GM12878 (cell line): Measurements from ENCODE around the gene IRF8. TPM values are rescaled to one million over a fixed set of nuclear protein-coding genes. Genes with fewer than 3 reads are reported as not detected.
A peak's percentile ranks its signal among the peaks of the same experiment; 100 is the strongest.

Source experiments
- BCL11A ChIP-seq: IDR thresholded peaks from 2 replicates; pipeline ENCODE4 v1.6.1; 2011; ENCODE audit warnings: low read depth, low read length
- BCLAF1 ChIP-seq: fragments of 450-650 bp; IDR thresholded peaks from 2 replicates; pipeline ENCODE4 v1.6.1; 2017; ENCODE audit warnings: antibody characterized with exemption, mild to moderate bottlenecking, moderate library complexity
- BRCA1 ChIP-seq: IDR thresholded peaks from 2 replicates; pipeline ENCODE4 v1.6.1; 2011; ENCODE audit warnings: low read depth, low read length, improper control_type of control experiment
- HSF1 ChIP-seq: fragments of 150-350 bp; IDR thresholded peaks from 2 replicates; pipeline ENCODE4 v1.6.1; 2014; ENCODE audit warnings: mild to moderate bottlenecking, low read depth, low read length
- KLF5 ChIP-seq: fragments of 450-650 bp; IDR thresholded peaks from 2 replicates; pipeline ENCODE4 v1.6.1; 2014; ENCODE audit warnings: mild to moderate bottlenecking; ENCODE audit not compliant: partially characterized antibody
- MEF2B ChIP-seq: fragments of 450-650 bp; IDR thresholded peaks from 2 replicates; pipeline ENCODE4 v1.6.1; 2018; ENCODE audit warnings: mild to moderate bottlenecking, moderate library complexity; ENCODE audit not compliant: partially characterized antibody, poor library complexity, severe bottlenecking
- SIN3A ChIP-seq: IDR thresholded peaks from 2 replicates; pipeline ENCODE4 v1.6.1; 2012; ENCODE audit warnings: low read depth, low read length, improper control_type of control experiment
- SKIL ChIP-seq: fragments of 450-650 bp; IDR thresholded peaks from 2 replicates; pipeline ENCODE4 v1.6.1; 2017; ENCODE audit warnings: mild to moderate bottlenecking, low read depth, inconsistent platforms; ENCODE audit not compliant: poor library complexity, severe bottlenecking
- STAT3 ChIP-seq: IDR thresholded peaks from 2 replicates; pipeline ENCODE4 v1.6.1; 2011; ENCODE audit warnings: low read depth, low read length, improper control_type of control experiment
- SUPT20H ChIP-seq: IDR thresholded peaks from 2 replicates; pipeline ENCODE4 v1.6.1; 2011; ENCODE audit warnings: low read depth, mild to moderate bottlenecking, low read length, moderate library complexity, borderline replicate concordance; ENCODE audit not compliant: control insufficient read depth
- YBX1 ChIP-seq: fragments of 450-650 bp; IDR thresholded peaks from 2 replicates; pipeline ENCODE4 v1.6.1; 2016; ENCODE audit warnings: antibody characterized with exemption
- ZBTB40 ChIP-seq: fragments of 450-650 bp; IDR thresholded peaks from 2 replicates; pipeline ENCODE4 v1.6.1; 2016; ENCODE audit warnings: mild to moderate bottlenecking, moderate library complexity, borderline replicate concordance
- ZNF384 ChIP-seq: IDR thresholded peaks from 2 replicates; pipeline ENCODE4 v1.6.1; 2012; ENCODE audit warnings: low read depth, mild to moderate bottlenecking, low read length, improper control_type of control experiment, borderline replicate concordance
- polyA plus RNA-seq, 11 experiments: library from polyadenylated mRNA; depleted of rRNA in 4 of 11; unstranded in 6 of 11; stranded (reverse) in 5 of 11; fragments of >200 nt; fragmentation: Nextera tagmentation in 4 of 11; fragmentation: Illumina TruSeq in 1 of 11; extraction: Ambion mirVana in 4 of 11; extraction: Trizol in 1 of 11; gene quantifications; 1 replicate in 1 of 11; 2 replicates in 10 of 11; pipeline versions ENCODE4 v1.2.1 to v1.2.3, GENCODE V29; 2011 to 2016; ENCODE audit warnings: inconsistent platforms in 2 of 11, missing spikeins in 2 of 11, low read depth in 1 of 11
- total RNA-seq, 4 experiments: library from RNA; depleted of rRNA in 3 of 4; stranded (reverse); fragments of >200 nt in 3 of 4; fragmentation: Illumina TruSeq in 1 of 4; extraction: Trizol in 1 of 4; gene quantifications; 2 replicates each; pipeline versions ENCODE4 v1.2.1 to v1.2.3, GENCODE V29; 2013 to 2021

The IRF8 gene
- total and polyA plus RNA-seq, 10 of the 15 experiments (the other 5 are each of a cell fraction or from before 2014, with no cell fraction given), result 17.1 to 237 (median 172) TPM

- no peak for TF ChIP-seq KLF5
- no peak for TF ChIP-seq MEF2B
- no peak for TF ChIP-seq YBX1
- no peak for TF ChIP-seq SUPT20H
- TF ChIP-seq BCLAF1, result no peak
- TF ChIP-seq HSF1, result no peak
- TF ChIP-seq ZNF384, result peak; percentile 65; the same call in 1 of the 2 replicates
- no peak for TF ChIP-seq BRCA1
- TF ChIP-seq BCL11A, result no peak
- TF ChIP-seq STAT3, result no peak
- no peak for TF ChIP-seq SKIL
- peak; percentile 29; the same call in 1 of the 2 replicates for TF ChIP-seq ZBTB40
- TF ChIP-seq SIN3A, result no peak
These were observed 45.8 kb downstream of the IRF8 start (continued) for GRCh38 chr16:85944572-85945423.
